PC-3 (cell line): Measurements from ENCODE around the gene KCNT1.

Experiments
- CTCF ChIP-seq: fragments of 300-600 bp; sonication (generic); conservative IDR thresholded peaks from 2 replicates; pipeline ENCODE4 v1.5.1; 2017; ENCODE audit warnings: antibody characterized with exemption, low read depth, mild to moderate bottlenecking, low read length
- EZH2phosphoT487 ChIP-seq: fragments of 300-600 bp; sonication (generic); IDR thresholded peaks from 2 replicates; pipeline ENCODE4 v1.6.1; 2018; ENCODE audit warnings: mild to moderate bottlenecking, antibody characterized with exemption, low read length, borderline replicate concordance

- TF ChIP-seq CTCF (no peak), EZH2phosphoT487 (no peak)
Observed at GRCh38 chr9:135676891-135677290, 25.1 kb upstream of the KCNT1 start.
